Measurements from ENCODE around the gene RAB24.

GRCh38 chr5:177349762-177350161 lies 46.2 kb upstream of the RAB24 start:
- TF ChIP-seq CTCF (IDR thresholded peaks at IDR 0.05) (no peak), POLR2A (IDR thresholded peaks at IDR 0.05) (no peak)
